Skeletal muscle cell (primary cell): ENCODE results near the gene BEND3.
"Not testable (repeated sequence)": the region's sequence is repeated elsewhere in the genome, so short reads cannot be mapped to it uniquely, and the experiment has no call there.

Experiments
- DNase-seq: peaks from one replicate; pipeline ENCODE4 v3.0.0-alpha.2; 2010; ENCODE audit warnings: low read depth
- H3K4me3 ChIP-seq: 2 replicates; pipeline ENCODE4 v1.5.1; 2011; ENCODE audit warnings: low read depth, mild to moderate bottlenecking, control low read depth, low read length, moderate library complexity

Gene BEND3

DNA sequence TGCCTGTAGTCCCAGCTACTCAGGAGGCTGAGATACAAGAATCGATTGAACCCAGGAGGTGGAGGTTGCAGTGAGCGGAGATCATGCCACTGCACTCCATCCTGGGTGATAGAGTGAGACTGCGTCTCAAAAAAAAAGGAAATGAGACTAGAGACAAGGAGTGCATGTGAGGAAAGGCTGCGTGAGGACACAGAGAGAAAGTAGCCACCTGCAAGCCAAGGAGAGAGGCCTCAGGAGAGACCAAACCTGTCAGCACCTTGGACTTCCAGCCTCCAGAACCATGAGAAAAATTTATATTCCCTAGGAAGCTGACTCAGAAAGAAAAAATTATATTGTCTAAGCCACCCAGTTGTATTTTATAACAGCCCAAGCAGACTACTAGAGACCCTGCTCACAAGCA is 7.4 kb upstream of the BEND3 start:
- H3K4me3 ChIP-seq = no peak overlapping the region
- DNase-seq = no peak

DNA sequence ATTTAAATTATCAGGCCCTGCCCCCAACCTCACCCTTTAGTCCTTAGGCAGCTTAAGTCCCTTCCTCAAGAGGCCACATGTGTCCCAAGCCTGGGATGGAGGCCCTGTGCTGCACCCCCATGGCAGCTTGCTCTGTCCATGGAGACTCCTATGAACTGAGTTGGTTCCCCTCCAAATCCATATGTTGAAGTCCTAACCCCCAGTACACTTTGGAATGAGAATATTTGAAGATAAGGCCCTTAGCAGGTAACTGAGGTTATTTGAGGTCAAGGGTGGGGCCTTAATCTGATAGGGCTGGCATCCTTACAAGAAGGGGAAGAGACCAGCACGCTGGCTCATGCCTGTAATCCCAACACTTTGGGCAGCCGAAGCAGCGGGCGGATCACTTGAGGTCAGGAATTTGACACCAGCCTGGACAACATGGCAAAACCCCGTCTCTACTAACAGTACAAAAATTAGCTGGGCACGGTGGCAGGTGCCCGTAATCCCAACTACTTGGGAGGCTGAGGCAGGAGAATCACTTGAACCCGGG is 6.7 kb upstream of the BEND3 start:
- H3K4me3 ChIP-seq = no peak overlapping the region
- DNase-seq = no peak

DNA sequence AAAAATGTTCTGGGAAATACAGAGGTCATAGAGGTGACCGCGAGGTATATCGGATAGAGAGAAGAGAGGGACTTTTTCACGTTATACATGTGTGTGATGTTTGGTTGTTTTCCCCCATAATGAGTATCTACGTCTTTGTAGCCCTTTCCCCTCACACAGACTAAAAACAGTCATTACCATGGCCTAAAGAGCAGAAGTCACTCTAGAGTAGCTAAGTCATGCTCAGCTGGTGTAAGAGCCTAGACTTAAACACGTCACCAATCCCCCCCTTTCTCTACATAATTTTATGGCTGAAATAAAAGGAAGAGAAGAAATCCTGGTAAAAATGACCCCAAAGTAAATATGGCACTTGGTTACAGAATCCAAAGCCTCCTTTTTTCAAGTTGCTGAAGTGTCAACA is 6.0 kb upstream of the BEND3 start:
- no peak overlapping the region for H3K4me3 ChIP-seq
- DNase-seq = no peak

DNA sequence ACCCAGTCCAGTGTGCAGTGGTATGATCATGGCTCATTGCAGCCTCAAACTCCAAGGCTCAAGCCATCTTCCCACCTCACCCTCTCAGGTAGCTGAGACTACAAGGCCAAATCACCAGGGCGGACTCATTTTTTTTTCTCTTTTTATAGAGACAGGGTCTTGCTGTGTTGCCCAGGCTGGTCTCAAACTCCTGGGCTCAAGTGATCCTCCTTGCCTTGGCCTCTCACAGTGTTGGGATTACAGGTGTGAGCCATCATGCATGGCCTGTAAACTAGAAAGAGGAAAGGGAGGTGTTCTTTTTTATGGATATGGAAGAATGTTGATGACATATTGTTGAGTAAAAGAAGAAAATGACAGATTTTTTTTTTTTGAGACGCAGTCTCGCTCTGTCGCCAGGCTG is 5.1 kb upstream of the BEND3 start:
- no peak for DNase-seq
- H3K4me3 ChIP-seq = no peak overlapping the region

DNA sequence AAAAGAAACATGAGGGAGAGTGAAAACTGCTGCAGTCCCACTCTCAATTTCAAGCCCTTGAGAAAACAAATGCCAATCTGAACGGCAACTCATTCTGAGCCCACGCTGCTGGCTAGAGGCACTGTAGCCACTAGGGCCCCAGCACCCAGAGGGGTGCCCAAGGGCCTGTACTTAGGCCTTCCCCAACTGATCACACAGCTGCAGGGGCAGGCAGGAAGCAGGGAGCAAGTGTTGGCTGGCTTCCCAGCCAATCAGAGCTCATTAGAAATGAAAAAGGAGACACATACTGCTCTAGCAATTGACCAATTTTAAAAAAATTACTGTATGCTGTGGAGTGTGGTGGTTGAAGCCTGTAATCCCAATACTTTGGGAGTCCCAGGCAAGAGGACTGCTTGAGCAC is 3.7 kb upstream of the BEND3 start:
- H3K4me3 ChIP-seq = no peak overlapping the region
- DNase-seq = no peak

DNA sequence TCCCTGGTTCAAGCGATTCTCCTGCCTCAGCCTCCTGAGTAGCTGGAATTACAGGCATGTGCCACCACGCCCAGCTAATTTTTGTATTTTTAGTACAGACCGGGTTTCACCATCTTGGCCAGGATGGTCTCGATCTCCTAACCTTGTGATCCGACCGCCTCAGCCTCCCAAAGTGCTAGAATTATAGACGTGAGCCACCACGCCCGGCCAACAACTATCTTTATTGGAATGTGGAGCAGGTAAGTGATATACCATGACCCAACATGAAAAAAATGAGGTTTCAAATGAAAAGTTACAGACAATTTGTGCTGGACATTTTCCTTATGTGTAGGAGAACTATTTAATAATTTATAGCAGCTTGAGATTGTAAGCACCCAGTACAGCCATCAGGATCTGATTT is 3.2 kb upstream of the BEND3 start:
- DNase-seq, H3K4me3 ChIP-seq: not testable (repeated sequence)

DNA sequence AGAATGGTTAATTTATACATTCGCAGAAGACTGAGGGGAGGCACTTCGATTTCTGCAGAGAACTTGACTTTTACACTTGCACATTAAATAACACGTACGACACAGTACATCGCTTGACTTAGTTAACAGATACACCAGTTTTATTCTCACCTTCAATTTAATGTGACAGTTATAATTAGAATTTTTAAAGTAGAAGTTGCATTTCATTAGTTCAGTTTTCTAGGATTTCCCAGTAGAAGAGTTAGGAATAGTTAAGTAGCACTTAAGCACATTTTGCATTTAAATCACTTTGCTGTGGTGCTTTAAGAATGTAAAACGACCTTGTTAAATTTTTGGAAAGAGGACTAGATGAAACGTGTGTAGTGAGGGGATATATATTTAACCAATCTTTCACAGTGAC is 1.6 kb upstream of the BEND3 start:
- peak overlapping the region; percentile 77 for H3K4me3 ChIP-seq
- no peak for DNase-seq

DNA sequence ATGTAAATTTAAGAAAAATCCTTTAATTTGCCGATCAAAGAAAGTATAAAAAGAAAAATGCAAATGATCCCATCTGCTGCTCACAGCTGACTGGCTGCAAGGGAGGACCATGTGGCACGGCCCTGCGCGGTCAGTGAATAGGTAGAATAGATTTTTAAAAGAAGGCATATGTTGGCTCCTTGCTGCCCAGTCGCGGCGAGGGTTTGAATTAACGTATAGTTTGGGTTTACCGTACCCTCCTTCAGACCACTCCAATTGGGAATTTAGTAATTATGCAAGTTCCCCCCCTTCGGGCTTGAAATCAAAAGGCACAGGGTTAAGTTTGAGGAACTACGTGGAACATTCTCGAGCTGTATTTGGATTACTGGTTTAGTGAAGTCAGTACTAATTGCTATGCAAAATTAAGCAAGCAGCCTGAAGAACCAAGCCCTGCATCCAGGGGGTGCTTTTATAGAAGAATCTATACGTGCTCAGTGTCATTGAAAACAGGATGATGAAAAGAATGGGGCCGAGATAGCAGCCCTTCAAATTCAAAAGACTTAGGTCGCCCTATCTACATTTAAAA is 1.1 kb upstream of the BEND3 start:
- no peak for DNase-seq

DNA sequence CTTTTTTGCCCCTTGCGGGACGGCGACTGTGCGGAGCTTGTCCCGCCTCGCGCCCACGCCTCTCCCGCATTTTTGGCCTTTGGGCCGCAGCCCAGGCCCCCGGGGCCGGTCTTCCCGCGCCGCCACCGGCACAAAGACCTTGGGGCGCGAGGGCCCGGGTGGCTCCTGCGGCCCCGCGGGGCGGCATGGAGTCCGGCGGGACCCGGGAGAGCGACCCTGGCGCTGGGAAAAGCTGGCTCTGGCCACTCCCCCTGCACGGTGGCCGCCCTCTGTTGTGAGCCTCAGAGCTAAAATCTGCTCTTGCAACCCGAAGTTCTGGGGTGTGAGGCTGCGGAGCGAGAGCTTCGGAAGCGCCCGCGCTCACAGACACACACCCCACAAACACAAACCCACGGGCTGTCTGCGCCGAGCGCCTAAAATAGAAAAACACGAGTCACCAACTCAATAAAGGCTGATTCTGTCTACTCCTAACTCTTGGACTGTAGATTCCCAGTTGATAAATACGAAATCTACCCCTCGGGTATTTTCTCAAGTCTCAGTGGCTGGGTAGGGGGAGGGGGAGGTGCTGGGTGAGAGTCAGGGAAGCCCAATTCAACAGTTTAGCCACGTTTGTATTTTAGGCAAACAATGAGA is 496 bp upstream of the BEND3 start:
- DNase-seq = no peak
- peak overlapping the region; percentile 77 for H3K4me3 ChIP-seq

More for the DNA sequence above, 1.1 kb upstream of the BEND3 start:
- peak overlapping the region; percentile 77 for H3K4me3 ChIP-seq

DNA sequence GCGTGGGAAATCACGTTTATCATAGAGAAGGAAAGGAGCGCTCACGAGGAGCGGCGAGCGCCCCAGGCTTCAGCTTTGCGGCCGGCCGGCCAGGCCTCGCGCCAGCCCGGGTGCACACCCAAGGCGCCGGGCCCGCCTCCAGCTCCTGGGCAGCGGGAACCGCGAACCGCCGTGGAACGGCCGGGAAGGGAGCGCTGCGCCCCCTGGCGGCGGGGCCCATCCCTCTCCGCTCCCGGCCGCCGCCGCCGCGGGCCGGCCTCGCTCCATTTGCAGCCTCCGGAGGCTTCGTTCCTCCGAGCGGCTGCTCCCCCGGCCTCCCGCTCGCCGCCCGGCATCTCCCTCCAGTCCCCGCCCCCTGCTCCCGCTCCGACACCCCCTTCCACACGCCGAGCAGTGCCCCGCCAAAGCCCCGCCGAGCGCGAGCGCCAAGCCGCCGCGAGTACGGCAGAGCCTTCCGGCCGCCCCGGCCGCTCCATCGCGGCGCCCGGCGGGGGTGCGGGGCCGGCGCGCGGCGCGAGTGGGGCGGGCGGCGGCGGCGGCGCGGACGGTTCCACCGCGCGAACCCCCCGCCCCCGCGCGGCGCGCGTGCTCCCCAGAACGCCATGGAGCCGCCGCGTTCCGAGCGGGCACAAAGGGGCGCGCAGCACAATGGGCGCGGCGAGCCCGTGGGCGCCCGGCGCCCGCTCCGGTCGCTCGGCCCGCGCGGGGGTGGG is 946 bp downstream of the BEND3 start:
- peak overlapping the region; percentile 51 for H3K4me3 ChIP-seq
- DNase-seq = no peak

DNA sequence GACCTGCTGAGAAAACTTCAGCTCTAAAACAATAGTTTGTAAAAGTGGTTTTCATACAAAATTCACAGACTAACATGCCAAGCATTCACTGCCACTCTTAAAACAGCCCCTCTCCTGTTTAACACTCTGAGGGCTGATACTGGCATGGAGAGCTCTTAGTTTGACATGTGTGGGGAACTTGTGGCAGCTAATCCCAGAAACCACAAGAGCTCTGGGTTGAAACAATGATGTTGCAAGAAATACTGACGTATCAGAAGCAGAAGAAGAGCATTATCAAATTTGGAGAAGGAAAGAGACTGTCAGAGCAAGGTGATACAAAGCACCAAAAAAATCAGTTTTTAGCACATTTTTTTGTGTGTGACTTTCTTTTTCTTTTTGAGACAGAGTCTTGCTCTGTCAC is 5.1 kb downstream of the BEND3 start:
- no peak overlapping the region for H3K4me3 ChIP-seq
- DNase-seq = no peak

DNA sequence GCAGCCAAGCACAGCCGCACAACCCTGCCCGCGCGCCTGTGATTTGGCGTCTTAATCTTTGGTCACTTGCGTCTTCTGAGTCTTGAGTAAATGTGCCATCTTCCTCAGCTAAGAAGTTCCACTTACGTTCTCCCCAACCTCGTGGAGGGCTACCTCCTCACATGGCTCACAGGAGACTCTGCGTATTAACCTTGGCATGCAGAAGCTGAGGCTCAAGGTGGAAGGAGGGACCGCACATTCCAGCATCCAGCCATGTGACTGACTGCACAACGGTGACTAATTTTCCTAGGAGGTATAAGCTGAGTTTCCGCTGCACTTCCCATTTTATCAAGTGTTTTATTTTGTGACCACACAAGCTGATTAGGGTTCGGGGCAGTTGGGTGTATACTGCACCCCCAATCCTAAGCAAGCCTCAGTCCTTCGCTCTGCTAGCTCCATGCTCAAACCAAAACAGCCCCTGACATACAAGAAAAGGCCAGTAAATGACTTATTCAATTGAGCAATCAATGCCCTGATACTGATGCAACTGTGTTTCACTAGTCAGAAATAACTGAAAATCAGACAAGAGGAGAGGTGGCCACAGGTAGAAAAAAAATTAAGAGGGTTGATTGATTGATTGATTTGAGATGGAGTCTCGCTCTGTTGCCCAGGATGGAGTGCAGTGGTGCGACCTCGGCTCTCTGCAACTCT is 7.0 kb downstream of the BEND3 start:
- H3K4me3 ChIP-seq = no peak overlapping the region
- no peak for DNase-seq

DNA sequence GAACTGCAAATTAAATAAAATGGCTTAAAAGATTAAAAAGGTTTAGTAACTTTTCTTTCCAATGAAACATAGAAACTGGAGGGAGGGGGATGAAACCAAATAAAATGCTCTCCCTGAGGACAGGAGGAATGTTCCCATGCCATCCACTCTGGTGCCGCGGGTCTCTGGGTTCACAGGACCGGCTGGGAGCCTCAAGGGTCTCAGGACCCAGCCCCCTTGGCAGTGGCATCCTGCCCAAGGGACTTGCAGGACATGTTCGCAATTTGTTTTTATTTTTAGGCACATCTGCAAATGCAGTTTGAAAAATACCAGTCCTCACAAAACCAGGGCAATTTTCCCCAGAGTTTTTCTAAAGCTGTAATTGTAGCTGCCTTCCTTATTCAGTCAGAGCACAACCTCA is 7.5 kb downstream of the BEND3 start:
- H3K4me3 ChIP-seq = no peak overlapping the region
- DNase-seq = no peak

DNA sequence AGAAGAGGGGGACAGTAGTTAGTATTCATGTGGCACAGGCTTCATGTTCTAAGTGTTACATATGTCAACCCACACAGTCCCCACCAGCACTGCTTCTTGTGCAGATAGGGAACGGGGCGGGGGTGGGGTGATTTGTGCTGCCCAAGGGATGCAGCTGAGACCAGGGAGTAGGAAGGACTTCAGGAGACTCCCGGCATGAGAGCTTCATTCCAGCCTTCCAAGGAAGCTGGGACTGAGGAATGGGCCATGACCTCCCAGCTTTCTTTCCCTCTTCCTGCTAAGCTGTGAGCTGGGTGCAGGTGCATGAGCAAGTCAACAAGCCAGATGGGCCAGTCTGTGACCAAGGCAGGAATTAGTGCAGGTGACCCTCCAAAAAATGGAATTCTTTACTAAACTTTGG is 9.2 kb downstream of the BEND3 start:
- no peak for DNase-seq

DNA sequence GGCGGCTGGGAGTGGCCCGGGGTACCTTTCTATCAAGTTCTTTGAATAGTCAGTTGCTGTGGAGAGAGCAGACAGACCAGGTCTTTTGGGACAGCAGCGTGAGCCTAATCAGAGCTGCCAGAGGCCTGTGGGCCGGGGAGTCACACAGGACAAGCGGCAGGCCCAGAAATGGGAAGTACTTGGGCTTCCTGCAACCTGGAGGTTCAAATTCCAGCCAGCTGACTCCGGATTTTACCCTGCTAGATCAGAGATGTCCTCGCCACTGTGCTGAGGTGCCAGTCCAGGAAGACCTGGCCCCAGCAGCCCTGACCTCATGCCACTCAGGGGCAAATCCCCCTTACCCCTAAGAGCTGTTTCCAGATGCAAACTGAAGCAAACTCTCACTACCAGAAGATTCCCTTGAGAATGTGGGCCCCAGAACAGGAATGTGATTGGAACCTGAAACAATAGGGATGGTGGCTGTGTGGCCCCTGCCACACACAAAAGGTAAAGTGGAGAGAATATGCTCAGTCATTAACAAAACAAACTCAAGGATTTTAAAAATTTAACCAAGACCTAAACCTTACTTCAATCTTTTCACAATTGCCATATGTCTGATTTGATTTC is 9.7 kb downstream of the BEND3 start:
- DNase-seq = no peak
- no peak overlapping the region for H3K4me3 ChIP-seq

More for the DNA sequence above, 9.2 kb downstream of the BEND3 start:
- H3K4me3 ChIP-seq = no peak overlapping the region

DNA sequence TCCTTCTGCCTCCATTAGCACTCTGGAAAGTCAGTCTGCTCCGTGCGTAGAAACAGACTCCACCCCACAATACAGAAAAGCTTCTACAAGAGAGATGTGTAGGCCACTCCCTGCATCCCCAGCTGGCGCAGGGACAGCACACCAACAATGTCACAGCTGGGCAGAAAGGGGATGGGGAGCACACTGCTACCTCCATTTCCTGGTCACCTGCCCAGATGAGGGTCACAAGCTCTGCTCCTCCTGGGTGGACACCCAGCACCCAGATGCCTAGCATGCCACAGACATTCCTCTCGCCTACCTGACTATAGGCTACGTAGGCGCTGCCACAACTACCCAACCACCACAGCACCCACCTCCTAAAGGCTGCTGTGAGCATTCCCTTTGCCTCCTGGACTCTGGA is 12.2 kb downstream of the BEND3 start:
- H3K4me3 ChIP-seq = no peak overlapping the region
- no peak for DNase-seq

DNA sequence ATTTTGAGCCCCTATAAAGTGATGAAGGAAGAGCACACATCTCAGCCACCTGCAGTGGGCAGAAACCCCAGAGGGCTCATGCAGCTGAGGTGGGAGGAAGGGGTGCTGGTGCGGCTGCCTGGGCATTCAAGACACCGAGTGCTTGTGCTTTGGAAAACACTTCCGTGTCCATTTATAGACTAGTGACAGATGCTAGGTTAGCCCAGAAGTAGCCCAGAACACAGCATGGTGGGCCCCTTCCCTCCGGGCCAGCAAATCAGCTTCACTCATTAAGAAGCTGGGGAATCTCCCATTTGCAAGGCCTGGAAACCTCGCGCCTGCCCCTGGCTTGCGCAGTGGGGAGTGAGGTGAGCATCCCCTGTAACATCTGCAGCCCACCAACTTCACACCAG is 12.9 kb downstream of the BEND3 start:
- H3K4me3 ChIP-seq = no peak overlapping the region
- DNase-seq = no peak

DNA sequence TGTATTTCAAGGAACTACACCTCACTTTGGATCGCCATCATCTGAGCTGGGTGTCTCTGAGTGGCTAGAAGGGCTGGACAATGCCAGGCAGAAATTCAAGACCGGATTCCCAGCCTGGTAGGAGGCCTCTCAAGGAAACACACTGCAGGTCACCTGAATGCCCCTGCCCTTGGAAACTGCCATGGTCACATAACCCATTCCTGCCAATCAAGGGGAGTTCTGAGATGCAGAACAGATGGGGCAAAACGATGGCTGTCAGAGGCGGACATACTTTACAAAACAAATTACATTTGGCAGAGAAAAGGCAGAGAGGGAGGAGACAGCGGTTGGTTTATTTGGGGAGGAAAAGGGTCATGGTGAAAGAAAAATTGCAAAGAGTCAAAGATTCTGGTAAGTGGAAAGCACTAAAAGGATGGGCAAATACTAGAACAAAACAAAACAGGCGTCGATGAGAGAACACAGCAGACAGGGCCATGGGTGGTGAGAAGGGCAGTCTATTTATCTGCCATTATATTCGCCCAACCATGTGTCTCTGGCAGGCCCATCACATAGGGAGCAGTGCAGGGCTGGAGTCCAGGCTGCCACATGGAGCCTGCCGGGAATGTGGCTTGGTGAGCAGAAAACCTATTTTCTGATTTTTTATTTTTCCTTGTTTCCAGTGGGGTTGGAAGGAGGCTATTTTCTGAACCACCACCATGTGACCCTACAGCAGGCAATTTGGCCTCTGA is 13.5 kb downstream of the BEND3 start:
- DNase-seq = no peak

DNA sequence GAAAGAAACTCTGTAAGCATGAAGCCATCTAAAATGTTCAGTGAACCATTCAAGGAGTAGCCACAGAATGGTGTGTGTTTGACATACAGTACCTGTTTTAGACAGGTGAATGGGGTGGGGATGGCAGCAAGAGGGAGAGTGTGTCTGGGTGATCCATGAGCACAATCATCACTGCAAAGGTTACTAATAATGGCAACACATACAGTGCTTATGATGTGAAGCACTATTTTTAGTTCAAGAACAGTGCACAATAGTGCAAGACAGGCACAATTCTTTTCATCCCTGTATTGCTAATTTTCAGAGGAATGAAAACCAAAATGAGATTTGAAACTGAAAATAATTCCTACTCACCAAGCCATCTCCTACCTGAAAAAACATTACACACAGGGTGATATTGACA is 14.1 kb downstream of the BEND3 start:
- H3K4me3 ChIP-seq = no peak overlapping the region
- DNase-seq = no peak

More for the DNA sequence above, 13.5 kb downstream of the BEND3 start:
- H3K4me3 ChIP-seq = no peak overlapping the region
